ENCODE measurements around the gene ABCC3. TPM values are rescaled to one million over a fixed set of nuclear protein-coding genes. Genes with fewer than 3 reads are reported as not detected.

ABCC3 gene
- total RNA-seq, 1 donor from 2014 or later, result 0.73 TPM

GRCh38 chr17:50739098-50739497, 104.4 kb downstream of the ABCC3 start:
- Mint-ChIP-seq H3K4me3 (ENCODE audit: unreplicated experiment) (no peak overlapping the region), H3K4me1 (ENCODE audit: unreplicated experiment) (peaks cover 17% of the 10 kb centered on the region), H3K36me3 (ENCODE audit: unreplicated experiment) (peaks cover 40% of the 10 kb centered on the region), H3K27ac (ENCODE audit: unreplicated experiment) (no peak overlapping the region), H3K27me3 (ENCODE audit: unreplicated experiment) (no peaks in the 10 kb centered on the region), H3K9me3 (ENCODE audit: unreplicated experiment) (no peaks in the 10 kb centered on the region)
- TF ChIP-seq CTCF (IDR thresholded peaks at IDR 0.05), result no peak
- DNase-seq (ENCODE audit: extremely low spot score, unreplicated experiment), result no peak

Other genes starting within 250 kb of the ABCC3 start
- gene LRRC59, start 237.4 kb upstream of the ABCC3 start, total RNA-seq, result 87.0 and 87.2 TPM in 2 replicates
- 25.4 and 28.1 TPM in 2 replicates for gene ACSF2, start 208.7 kb upstream of the ABCC3 start, total RNA-seq
- gene CHAD, start 166.0 kb upstream of the ABCC3 start, total RNA-seq, result not detected in 2 replicates
- gene RSAD1, start 156.0 kb upstream of the ABCC3 start, total RNA-seq, result 36.7 and 37.5 TPM in 2 replicates
- 0.46 and 0.81 TPM in 2 replicates for gene MYCBPAP, start 126.4 kb upstream of the ABCC3 start, total RNA-seq
- not detected in 2 replicates for gene EPN3, start 102.1 kb upstream of the ABCC3 start, total RNA-seq
- gene SPATA20, start 87.7 kb upstream of the ABCC3 start, total RNA-seq, result 55.0 and 58.1 TPM in 2 replicates
- 0.10 and 0.11 TPM in 2 replicates for gene CACNA1G, start 74.2 kb upstream of the ABCC3 start, total RNA-seq
- 38.4 and 41.1 TPM in 2 replicates for gene ANKRD40, start 73.0 kb downstream of the ABCC3 start, total RNA-seq
- gene LUC7L3, start 84.7 kb downstream of the ABCC3 start, total RNA-seq, result 86.1 and 105 TPM in 2 replicates
- not detected in 2 replicates for gene ANKRD40CL, start 132.6 kb downstream of the ABCC3 start, total RNA-seq
- gene WFIKKN2, start 200.7 kb downstream of the ABCC3 start, total RNA-seq, result not detected in 2 replicates
- 34.2 and 40.1 TPM in 2 replicates for gene TOB1, start 231.5 kb downstream of the ABCC3 start, total RNA-seq